SK-N-SH (cell line): ENCODE data around the gene TMUB1.

Experiments
- MXI1 ChIP-seq: IDR thresholded peaks from 2 replicates; pipeline ENCODE4 v1.6.1; 2012; ENCODE audit warnings: mild to moderate bottlenecking, low read depth, low read length, improper control_type of control experiment
- RCOR1 ChIP-seq: fragments of 150-350 bp; IDR thresholded peaks from 2 replicates; pipeline ENCODE4 v1.6.1; 2017; ENCODE audit warnings: antibody characterized with exemption, low read length
- RFX5 ChIP-seq: IDR thresholded peaks from 2 replicates; pipeline ENCODE4 v1.6.1; 2012; ENCODE audit warnings: mild to moderate bottlenecking, improper control_type of control experiment, low read length
- SIN3A ChIP-seq: IDR thresholded peaks from 2 replicates; pipeline ENCODE4 v1.6.1; 2012; ENCODE audit warnings: low read depth, mild to moderate bottlenecking, low read length, moderate library complexity, borderline replicate concordance
- TF ChIP-seq, protein P1 (sequence below): fragments of 200-600 bp; sonication (generic); IDR thresholded peaks from 2 replicates; pipeline ENCODE4 v1.6.1; 2017; ENCODE audit warnings: antibody characterized with exemption, mild to moderate bottlenecking, moderate library complexity

DNA sequence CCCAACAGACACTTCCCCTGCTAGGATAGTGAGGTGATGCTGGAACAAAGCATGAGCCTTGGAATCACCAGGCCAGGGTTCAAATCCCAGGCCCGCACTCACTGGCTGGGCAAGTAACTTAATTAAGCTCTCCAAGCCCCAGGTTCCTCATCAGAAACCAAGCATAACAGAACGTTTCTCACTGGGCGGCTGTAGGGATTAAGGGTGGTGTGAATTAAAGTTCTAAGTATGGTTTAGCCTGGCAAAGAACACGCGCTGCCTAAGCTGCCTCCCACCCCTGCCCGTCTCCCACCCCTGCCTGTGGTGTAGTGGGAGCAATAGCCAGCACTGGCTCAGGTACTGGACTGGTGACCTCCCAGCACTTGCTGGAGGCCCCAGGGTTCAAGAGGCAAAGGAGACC, 18.3 kb downstream of the TMUB1 start:
- TF ChIP-seq, protein P1, sequence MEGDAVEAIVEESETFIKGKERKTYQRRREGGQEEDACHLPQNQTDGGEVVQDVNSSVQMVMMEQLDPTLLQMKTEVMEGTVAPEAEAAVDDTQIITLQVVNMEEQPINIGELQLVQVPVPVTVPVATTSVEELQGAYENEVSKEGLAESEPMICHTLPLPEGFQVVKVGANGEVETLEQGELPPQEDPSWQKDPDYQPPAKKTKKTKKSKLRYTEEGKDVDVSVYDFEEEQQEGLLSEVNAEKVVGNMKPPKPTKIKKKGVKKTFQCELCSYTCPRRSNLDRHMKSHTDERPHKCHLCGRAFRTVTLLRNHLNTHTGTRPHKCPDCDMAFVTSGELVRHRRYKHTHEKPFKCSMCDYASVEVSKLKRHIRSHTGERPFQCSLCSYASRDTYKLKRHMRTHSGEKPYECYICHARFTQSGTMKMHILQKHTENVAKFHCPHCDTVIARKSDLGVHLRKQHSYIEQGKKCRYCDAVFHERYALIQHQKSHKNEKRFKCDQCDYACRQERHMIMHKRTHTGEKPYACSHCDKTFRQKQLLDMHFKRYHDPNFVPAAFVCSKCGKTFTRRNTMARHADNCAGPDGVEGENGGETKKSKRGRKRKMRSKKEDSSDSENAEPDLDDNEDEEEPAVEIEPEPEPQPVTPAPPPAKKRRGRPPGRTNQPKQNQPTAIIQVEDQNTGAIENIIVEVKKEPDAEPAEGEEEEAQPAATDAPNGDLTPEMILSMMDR = no peak
- TF ChIP-seq RCOR1 (no peak), RFX5 (no peak), MXI1 (no peak), SIN3A (no peak)
